Cardiac muscle cell (in vitro differentiated cells and primary cell): ENCODE results near the gene ATP13A5. TPM values are rescaled to one million over a fixed set of nuclear protein-coding genes. Genes with fewer than 3 reads are reported as not detected.

Source experiments
- DNase-seq, 2 donors: peaks; one replicate each; pipeline versions ENCODE4 v3.0.0 to v3.0.0-alpha.2; 2010 to 2017; ENCODE audit warnings: low read depth in 1 of 2, low spot score in 1 of 2
- H3K27ac ChIP-seq: fragments of 200-600 bp; sonication (generic); 2 replicates; pipeline ENCODE4 v1.5.1; 2016
- H3K27me3 ChIP-seq: fragments of 200-600 bp; sonication (generic); 2 replicates; pipeline ENCODE4 v1.6.0; 2016; ENCODE audit warnings: control low read depth
- H3K36me3 ChIP-seq: fragments of 200-600 bp; sonication (generic); 2 replicates; pipeline ENCODE4 v1.5.1; 2016; ENCODE audit warnings: control low read depth
- H3K4me1 ChIP-seq: fragments of 200-600 bp; sonication (generic); 2 replicates; pipeline ENCODE4 v1.8.1; 2017; ENCODE audit warnings: low read depth, mild to moderate bottlenecking, mixed run types
- H3K4me3 ChIP-seq: fragments of 200-600 bp; sonication (generic); 2 replicates; pipeline ENCODE4 v1.5.1; 2016; ENCODE audit warnings: mild to moderate bottlenecking
- H3K9me3 ChIP-seq: fragments of 200-600 bp; sonication (generic); 2 replicates; pipeline ENCODE4 v1.5.1; 2017; ENCODE audit warnings: low read depth, mild to moderate bottlenecking, control low read depth
- CTCF ChIP-seq: IDR thresholded peaks from 2 replicates; pipeline ENCODE4 v1.5.1; 2012; ENCODE audit warnings: low read depth, mild to moderate bottlenecking, low read length
- polyA plus RNA-seq: library from polyadenylated mRNA; unstranded; fragments of >200 nt; fragmentation: Nextera tagmentation; extraction: Ambion mirVana; gene quantifications from 2 replicates; pipeline ENCODE4 v1.2.1, GENCODE V29; 2016
- total RNA-seq: library from RNA; depleted of rRNA; stranded (reverse); fragments of >200 nt; gene quantifications from 2 replicates; pipeline ENCODE4 v1.2.3, GENCODE V29; 2016

Gene ATP13A5
- total and polyA plus RNA-seq, 2 experiments from 2014 or later: 0.16 TPM; not detected in 1

GRCh38 chr3:193388361-193388760 is 9.8 kb upstream of the ATP13A5 start:
- Histone ChIP-seq H3K27me3 (no peaks in the 10 kb centered on the region), H3K36me3 (no peaks in the 10 kb centered on the region), H3K27ac (no peak overlapping the region), H3K4me1 (no peaks in the 10 kb centered on the region), H3K9me3 (no peaks in the 10 kb centered on the region), H3K4me3 (no peak overlapping the region)
- DNase-seq: no peak
- TF ChIP-seq CTCF: no peak

- no peak for DNase-seq
- Histone ChIP-seq H3K27ac (no peak overlapping the region), H3K4me3 (no peak overlapping the region), H3K4me1 (no peaks in the 10 kb centered on the region), H3K9me3 (no peaks in the 10 kb centered on the region), H3K36me3 (no peaks in the 10 kb centered on the region), H3K27me3 (no peaks in the 10 kb centered on the region)
- no peak for TF ChIP-seq CTCF
Observed at GRCh38 chr3:193387596-193387995, 9.0 kb upstream of the ATP13A5 start.

GRCh38 chr3:193377591-193377990 is 962 bp downstream of the ATP13A5 start:
- no peaks in the 10 kb centered on the region for H3K27me3 ChIP-seq
- H3K27ac ChIP-seq: no peak overlapping the region
- H3K9me3 ChIP-seq: no peaks in the 10 kb centered on the region
- DNase-seq: no peak
- H3K4me1 ChIP-seq: no peaks in the 10 kb centered on the region
- H3K4me3 ChIP-seq: no peak overlapping the region
- TF ChIP-seq CTCF: no peak
- H3K36me3 ChIP-seq: no peaks in the 10 kb centered on the region

- TF ChIP-seq CTCF: no peak
- no peak overlapping the region for H3K4me3 ChIP-seq
- no peaks in the 10 kb centered on the region for H3K9me3 ChIP-seq
- no peak overlapping the region for H3K27ac ChIP-seq
- no peaks in the 10 kb centered on the region for H3K27me3 ChIP-seq
- no peaks in the 10 kb centered on the region for H3K36me3 ChIP-seq
- DNase-seq: no peak
- H3K4me1 ChIP-seq: no peaks in the 10 kb centered on the region
Observed at GRCh38 chr3:193375614-193376013, 2.9 kb downstream of the ATP13A5 start.

DNA sequence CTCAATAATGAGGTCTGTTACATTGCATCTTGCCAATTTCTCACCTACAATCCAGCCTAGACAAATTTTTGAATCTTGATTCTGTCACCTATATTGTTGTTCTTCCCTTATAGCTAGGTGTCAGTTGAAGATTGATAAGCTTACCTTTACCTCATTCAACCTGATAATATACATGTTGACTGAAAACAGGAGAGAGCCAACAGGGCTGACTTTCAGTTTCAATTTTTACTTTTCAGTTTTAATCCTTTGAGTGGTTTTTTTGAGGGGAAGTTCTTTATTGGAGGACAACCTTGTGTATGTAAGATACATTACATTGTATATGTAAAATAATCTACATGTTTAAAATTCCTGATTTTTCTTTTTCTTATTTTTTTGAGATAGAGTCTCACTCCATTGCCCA is 5.8 kb downstream of the ATP13A5 start:
- H3K27me3 ChIP-seq: no peaks in the 10 kb centered on the region
- H3K27ac ChIP-seq: no peak overlapping the region
- no peak for DNase-seq
- no peak overlapping the region for H3K4me3 ChIP-seq
- no peaks in the 10 kb centered on the region for H3K9me3 ChIP-seq
- no peaks in the 10 kb centered on the region for H3K36me3 ChIP-seq
- TF ChIP-seq CTCF: no peak
- H3K4me1 ChIP-seq: no peaks in the 10 kb centered on the region

- H3K27ac ChIP-seq: no peak overlapping the region
- H3K4me3 ChIP-seq: no peak overlapping the region
- no peaks in the 10 kb centered on the region for H3K36me3 ChIP-seq
- H3K4me1 ChIP-seq: no peaks in the 10 kb centered on the region
- no peak for DNase-seq
- H3K9me3 ChIP-seq: no peaks in the 10 kb centered on the region
- no peak for TF ChIP-seq CTCF
- H3K27me3 ChIP-seq: no peaks in the 10 kb centered on the region
Observed at GRCh38 chr3:193367868-193368267, 10.7 kb downstream of the ATP13A5 start.
